ENCODE data around the gene ISL2. TPM values are rescaled to one million over a fixed set of nuclear protein-coding genes. Genes with fewer than 3 reads are reported as not detected.
A peak's percentile ranks its signal among the peaks of the same experiment; 100 is the strongest.

Gene ISL2
- total RNA-seq, 1 donor from 2014 or later = not detected

DNA sequence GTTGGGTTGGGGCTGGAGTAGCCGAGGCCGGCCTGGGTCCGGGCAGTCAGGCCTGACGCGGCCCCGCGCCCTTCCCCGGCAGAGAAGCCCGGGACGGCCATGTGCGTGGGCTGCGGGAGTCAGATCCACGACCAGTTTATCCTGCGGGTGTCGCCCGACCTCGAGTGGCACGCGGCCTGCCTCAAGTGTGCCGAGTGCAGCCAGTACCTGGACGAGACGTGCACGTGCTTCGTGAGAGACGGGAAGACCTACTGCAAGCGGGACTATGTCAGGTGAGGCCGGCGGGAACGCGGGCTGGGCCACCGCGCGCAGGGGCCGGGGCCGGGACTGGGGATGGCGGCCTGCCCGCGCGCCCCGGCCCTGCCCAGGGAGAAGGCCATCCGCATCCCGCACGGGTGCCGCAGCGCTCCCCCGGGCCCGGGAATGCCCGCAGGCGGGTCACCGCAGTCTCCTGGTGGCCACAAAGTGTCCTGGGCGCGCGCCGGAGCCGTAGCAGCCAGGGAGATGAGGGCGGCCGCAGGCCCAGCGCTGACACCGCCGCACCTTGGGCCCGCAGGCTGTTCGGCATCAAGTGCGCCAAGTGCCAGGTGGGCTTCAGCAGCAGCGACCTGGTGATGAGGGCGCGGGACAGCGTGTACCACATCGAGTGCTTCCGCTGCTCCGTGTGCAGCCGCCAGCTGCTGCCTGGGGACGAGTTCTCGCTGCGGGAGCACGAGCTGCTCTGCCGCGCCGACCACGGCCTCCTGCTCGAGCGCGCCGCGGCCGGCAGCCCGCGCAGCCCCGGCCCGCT, 1.3 kb downstream of the ISL2 start:
- TF ChIP-seq, protein P1, sequence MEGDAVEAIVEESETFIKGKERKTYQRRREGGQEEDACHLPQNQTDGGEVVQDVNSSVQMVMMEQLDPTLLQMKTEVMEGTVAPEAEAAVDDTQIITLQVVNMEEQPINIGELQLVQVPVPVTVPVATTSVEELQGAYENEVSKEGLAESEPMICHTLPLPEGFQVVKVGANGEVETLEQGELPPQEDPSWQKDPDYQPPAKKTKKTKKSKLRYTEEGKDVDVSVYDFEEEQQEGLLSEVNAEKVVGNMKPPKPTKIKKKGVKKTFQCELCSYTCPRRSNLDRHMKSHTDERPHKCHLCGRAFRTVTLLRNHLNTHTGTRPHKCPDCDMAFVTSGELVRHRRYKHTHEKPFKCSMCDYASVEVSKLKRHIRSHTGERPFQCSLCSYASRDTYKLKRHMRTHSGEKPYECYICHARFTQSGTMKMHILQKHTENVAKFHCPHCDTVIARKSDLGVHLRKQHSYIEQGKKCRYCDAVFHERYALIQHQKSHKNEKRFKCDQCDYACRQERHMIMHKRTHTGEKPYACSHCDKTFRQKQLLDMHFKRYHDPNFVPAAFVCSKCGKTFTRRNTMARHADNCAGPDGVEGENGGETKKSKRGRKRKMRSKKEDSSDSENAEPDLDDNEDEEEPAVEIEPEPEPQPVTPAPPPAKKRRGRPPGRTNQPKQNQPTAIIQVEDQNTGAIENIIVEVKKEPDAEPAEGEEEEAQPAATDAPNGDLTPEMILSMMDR (IDR thresholded peaks at IDR 0.05) = no peak
- DNase-seq (ENCODE audit: low spot score in 2 of 2) = no peak
- peaks cover 65% of the 10 kb centered on the region for H3K27me3 ChIP-seq
- intact Hi-C loops (cut with DNase I) = no loop called here
- H3K4me1 ChIP-seq = peaks cover 22 to 47% of the 10 kb centered on the region in 2 donors
- H3K4me3 ChIP-seq = no peak overlapping the region
- H3K27ac ChIP-seq = no peak overlapping the region
- H3K9me3 ChIP-seq = no peaks in the 10 kb centered on the region
- no peaks in the 10 kb centered on the region for H3K36me3 ChIP-seq

DNA sequence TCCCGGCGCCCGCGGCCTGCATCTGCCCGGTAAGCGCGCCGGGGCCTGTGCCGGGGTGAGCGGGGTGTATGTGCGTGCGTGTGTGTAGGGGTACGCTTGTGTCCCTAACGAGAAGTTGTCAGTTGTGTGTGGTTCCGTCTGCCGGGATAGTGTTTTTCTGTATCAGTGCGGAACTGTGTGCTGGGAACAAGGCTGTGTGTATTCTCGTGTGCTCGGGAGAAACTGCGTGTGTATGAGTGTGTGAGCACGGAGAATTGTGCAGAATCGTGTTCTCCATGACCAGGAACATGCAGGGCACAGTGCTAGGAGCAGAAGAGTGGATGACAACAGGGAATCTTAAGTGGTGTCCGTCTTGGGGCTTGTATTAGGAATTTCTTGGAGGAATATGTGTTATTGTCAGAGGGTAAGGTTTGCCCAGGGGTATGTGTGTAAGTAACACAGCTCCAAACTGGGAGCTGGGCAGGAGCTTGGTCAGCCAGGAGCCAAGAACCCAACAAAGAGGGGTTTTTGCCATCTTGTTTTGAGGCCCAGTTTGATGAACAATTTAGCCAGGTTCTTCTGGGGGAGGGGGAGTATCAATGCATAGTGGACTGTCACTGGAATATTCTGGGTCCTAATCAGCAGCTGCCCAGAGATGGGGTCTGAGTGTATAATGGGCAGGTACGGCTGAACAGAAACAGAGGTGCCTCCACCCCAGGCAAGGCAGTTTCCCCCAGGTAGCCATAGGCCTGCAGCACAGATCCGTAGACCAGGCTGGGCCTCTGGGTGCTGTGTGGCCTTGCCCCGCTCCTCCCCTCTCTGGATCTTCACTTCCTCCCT, 2.1 kb downstream of the ISL2 start:
- intact Hi-C loops (cut with DNase I) = no loop called here

DNA sequence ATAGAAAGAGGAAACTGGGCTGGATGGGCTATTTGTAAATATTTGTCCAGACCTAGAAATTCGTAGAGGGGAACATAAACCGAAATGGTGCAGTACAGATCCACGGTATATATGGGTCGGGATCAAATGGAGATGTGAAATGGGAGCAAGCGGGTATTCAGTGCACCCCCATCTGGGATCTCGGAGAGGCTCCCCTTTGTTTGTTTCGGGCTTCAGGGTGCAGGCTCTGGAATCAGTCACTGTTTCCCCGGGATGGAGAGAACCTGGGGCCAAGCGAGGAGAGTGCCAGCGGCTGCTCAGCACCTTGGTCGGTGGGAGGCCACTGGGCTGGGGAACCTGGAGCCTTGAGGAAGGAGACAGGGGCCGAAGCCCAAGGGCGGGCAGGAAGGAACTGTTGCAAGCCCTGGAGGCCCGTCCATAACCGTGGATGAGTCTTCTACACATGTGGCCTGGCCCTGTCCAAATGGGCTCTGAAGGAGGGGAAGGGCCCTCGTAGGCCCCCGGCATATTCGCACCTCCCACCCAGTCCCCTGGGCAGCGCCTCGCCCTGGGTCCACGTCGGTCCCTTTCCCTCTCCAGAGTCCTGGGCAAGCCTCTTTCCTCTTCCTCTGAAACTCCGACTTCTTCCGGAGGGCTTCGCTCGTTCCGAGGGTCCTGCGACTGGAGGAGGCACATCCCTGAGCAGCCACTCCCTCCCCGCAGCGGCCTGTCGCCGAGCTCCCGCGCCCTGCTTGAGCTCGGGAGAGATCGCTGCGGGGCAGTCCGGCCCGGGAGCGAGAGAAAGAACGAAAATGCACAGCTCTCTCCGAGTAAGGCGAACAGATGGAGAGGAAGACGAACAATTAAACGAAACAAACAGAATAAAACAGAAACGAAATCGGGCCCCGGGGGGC, 3.0 kb downstream of the ISL2 start:
- H3K4me1 ChIP-seq = peaks cover 23 to 50% of the 10 kb centered on the region in 2 donors
- H3K27ac ChIP-seq = no peak overlapping the region
- intact Hi-C loops (cut with DNase I) = no loop called here
- TF ChIP-seq, protein P1 (IDR thresholded peaks at IDR 0.05) = no peak
- H3K4me3 ChIP-seq = peak overlapping the region; percentile 45 to 65
- peaks cover 74% of the 10 kb centered on the region for H3K27me3 ChIP-seq
- H3K36me3 ChIP-seq = no peaks in the 10 kb centered on the region
- no peaks in the 10 kb centered on the region for H3K9me3 ChIP-seq
- DNase-seq (ENCODE audit: low spot score in 2 of 2) = no peak

More for the DNA sequence above, 2.1 kb downstream of the ISL2 start:
- Histone ChIP-seq H3K36me3 (no peaks in the 10 kb centered on the region), H3K4me1 (peaks cover 23 to 50% of the 10 kb centered on the region in 2 donors), H3K27me3 (peaks cover 73% of the 10 kb centered on the region), H3K27ac (no peak overlapping the region), H3K9me3 (no peaks in the 10 kb centered on the region), H3K4me3 (no peak overlapping the region)
- TF ChIP-seq, protein P1 (IDR thresholded peaks at IDR 0.05) = no peak
- DNase-seq (ENCODE audit: low spot score in 2 of 2) = no peak

DNA sequence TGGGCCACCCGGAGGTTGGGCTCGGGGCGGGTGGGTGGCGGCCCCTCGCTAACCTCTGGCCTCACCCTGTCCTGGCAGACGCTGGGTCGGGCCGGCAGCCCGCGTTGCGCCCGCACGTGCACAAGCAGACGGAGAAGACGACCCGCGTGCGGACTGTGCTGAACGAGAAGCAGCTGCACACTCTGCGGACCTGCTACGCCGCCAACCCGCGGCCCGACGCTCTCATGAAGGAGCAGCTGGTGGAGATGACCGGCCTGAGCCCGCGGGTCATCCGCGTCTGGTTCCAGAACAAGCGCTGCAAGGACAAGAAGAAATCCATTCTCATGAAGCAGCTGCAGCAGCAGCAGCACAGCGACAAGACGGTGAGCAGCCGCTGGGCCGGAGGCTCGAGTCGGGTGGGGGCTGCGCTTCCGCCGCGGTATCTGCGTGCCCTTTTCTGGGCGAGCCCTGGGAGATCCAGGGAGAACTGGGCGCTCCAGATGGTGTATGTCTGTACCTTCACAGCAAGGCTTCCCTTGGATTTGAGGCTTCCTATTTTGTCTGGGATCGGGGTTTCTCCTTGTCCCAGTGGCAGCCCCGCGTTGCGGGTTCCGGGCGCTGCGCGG, 3.7 kb downstream of the ISL2 start:
- H3K27me3 ChIP-seq = peaks cover 76% of the 10 kb centered on the region
- TF ChIP-seq, protein P1 (IDR thresholded peaks at IDR 0.05) = no peak
- no peaks in the 10 kb centered on the region for H3K36me3 ChIP-seq
- intact Hi-C loops (cut with DNase I) = no loop called here
- no peak overlapping the region for H3K27ac ChIP-seq
- H3K4me1 ChIP-seq = peaks cover 23 to 50% of the 10 kb centered on the region in 2 donors
- H3K9me3 ChIP-seq = no peaks in the 10 kb centered on the region
- DNase-seq (ENCODE audit: low spot score in 2 of 2) = no peak
- H3K4me3 ChIP-seq = peak overlapping the region; percentile 45 to 65
